GM19240 (cell line): ENCODE measurements around the gene OR6K2.

Experiments used
- DNase-seq: peaks from one replicate; pipeline ENCODE4 v3.0.0; 2011; ENCODE audit warnings: low spot score; ENCODE audit not compliant: insufficient read length

OR6K2 gene

DNA sequence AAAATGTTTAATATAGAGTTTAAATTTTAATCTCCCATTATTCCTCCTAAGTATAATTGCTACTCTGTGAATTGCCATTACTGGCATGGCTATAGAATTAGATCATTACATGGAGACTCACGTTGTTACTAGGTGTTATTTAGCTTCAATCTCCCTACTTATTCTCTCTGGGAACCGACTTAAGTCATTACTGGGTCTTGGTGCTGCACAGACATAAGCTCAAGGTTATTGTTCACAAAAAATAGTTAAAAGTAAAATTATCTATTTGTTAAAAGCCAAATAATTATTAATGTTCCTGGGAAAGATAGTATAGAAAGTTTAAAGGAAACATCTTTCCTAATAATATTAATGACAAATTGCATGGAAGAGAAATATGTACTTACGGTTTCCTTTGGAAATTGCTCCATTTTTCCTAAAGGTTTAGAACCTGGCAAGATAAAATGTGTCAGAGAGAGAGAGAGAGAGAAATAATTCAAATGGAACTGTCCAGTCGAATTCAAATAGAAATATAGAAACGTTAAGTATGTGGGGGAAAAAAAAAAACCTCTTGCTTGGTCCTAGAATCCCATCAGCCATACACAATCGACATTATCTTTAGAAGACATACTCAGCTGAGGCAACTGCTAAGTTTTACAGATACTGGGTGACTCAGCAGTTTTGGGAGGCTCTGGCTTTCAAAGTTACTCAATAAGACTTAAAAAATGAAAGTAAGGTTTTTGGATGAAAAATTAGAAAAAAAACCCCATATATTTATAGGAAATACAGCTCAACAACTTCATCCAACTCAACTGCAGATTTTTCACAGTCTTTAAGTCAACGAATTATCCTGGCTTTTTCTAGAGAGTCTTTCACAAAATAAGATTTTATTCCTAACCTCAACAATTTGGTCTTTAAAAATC lies 14.1 kb downstream of the OR6K2 start, which contains the start of gene SPTA1:
SPTA1 (minus strand) TSS at position 605 of the 899 bp plus-strand sequence; CDS start at position 407, 198 bp downstream.
- no peak for DNase-seq

GRCh38 chr1:158685085-158685484 lies 15.4 kb downstream of the OR6K2 start:
- DNase-seq, result no peak

- no peak for DNase-seq
Observed at GRCh38 chr1:158681606-158682005, 18.8 kb downstream of the OR6K2 start.

- DNase-seq, result no peak
Observed at GRCh38 chr1:158679289-158679688, 21.2 kb downstream of the OR6K2 start.

DNA sequence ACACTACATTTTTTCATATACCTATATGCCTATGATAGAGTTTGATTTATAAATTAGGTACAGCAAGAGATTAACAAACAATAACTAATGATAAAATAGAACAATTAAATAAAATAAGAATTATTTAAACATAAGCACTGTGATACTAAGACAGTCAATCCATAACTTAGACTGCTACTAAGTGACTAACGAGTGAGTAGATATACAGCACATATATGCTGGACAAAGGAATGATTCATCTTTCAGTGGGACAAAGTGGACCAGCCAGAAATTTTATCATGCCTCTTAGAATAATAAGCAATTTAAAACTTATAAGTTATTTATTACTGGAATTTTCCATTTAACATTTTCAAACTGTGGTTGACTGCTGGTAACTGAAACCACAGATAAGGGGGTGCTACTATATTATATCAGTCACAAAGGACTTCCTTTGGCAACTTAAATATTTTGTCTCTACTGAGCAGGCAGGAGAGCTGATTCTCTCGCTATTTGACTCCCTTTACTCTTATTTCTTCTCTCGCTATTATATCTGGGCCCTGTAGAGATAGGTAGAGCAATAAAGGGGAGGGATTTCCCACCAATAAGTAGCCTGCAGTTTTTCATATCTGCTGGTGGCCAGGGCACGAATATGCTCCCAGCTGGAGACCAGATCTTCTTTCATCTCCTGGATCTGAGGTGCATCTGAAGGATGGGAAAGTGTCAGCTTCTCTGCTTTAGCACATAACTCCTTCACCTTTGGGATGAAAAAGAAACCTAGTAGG lies 24.7 kb downstream of the OR6K2 start:
- no peak for DNase-seq

DNA sequence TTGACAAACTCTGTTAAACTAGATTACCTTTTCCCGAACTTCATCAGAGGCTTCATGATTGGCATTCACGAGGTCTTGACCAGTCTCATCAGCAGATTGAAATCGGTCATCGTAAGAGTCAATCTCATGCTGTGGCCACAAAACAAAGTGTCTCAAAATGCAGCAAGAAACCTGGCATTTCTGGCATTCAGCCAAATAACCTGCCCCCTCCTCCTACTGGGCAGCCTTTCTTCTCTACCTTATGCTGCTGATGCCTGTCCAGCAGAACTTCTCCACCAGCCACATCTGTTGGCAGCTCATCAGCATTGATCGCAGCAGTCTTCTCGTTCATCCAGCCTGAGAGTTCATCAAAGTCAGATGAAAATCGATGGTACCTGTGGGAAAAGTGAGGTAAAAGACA lies 26.1 kb downstream of the OR6K2 start:
- no peak for DNase-seq

DNA sequence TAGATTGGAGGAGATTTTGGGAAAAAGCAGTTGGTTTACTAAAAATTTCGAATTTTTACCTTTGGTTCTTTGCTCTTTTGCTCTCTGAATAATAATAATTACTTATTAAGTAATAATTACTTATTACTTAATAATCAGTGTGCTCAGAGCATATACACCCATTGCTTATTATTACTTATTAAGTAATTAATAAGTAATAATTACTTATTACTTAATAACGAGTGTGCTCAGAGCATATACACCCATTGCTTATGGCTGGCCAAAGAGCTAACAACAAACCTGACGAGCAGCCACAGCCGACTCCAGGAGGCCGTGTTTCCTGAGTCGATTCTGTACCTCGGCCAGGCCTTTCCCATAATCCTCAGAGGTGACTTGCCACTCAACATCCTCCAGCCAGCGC lies 34.4 kb downstream of the OR6K2 start:
- no peak for DNase-seq

GRCh38 chr1:158654571-158654970 lies 45.9 kb downstream of the OR6K2 start:
- DNase-seq, result no peak

DNA sequence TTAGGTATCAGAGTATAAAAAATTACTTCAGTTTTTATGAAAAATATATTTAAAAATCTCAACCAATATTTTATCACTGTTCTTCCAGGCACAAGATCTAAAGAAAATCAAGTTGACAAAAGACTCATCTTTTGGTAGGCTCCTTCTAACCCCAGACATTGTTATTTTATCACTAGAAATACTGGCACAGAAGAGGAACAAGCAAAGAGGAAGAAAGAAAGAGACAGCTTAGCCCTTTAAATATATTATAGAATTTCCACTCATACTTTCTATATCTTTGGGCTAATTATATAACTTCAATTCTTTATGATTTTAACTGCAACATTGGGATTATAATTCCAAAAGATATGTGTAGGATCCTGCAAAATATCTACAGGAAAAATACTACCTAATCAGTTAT lies 46.4 kb downstream of the OR6K2 start:
- no peak for DNase-seq

DNA sequence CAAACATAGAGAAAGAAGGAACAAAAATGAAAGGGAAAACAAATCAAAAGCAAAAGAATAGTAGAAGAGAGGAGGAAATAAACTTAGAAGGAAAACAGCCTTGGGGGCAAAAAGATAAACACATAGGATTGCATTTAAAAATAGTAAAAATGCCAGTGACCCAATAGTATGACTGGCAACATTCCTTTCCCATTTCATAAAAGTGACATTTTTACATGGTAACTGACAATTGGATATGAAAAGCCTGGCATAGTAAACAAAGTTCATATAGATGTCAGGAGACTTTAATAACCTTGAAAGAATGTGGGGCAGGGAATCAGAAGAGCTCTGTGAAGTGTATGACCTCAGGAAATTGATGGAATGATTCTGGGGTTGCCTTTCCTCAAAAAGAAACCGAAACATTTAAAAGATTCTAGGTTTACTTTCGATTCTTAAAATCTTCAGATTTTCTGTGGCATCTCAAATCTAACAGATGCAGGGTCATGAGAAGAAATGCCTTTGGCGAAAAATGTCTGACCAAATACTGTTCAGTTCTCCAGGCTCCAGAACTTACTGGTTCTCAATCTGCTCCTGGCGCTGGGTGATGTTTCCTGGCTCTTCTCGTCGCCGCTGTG lies 47.6 kb downstream of the OR6K2 start:
- DNase-seq, result no peak
